PFSK-1 (cell line): ENCODE data around the gene TUBB1.

Source experiments
- FOXP2 ChIP-seq: optimal IDR thresholded peaks from 2 replicates; pipeline ENCODE3; 2011; ENCODE audit warnings: borderline replicate concordance, control low read depth, inconsistent platforms; ENCODE audit not compliant: insufficient read depth; ENCODE audit errors: extremely low read length, extremely low read depth
- POLR2AphosphoS5 ChIP-seq: IDR thresholded peaks from 2 replicates; pipeline ENCODE4 v1.6.1; 2012; ENCODE audit warnings: low read depth, mild to moderate bottlenecking, control low read depth, low read length, moderate library complexity
- REST ChIP-seq, 2 experiments: IDR thresholded peaks; 2 replicates each; pipeline versions ENCODE4 v1.6.1 to v1.8.0; 2011 to 2012; ENCODE audit warnings: low read depth in 2 of 2, low read length in 2 of 2, control low read depth in 1 of 2, inconsistent platforms in 1 of 2, mild to moderate bottlenecking in 1 of 2, moderate library complexity in 1 of 2; ENCODE audit not compliant: insufficient read depth in 1 of 2
- SIN3A ChIP-seq: IDR thresholded peaks from 2 replicates; pipeline ENCODE4 v1.6.1; 2012; ENCODE audit warnings: mild to moderate bottlenecking, low read length, moderate library complexity, borderline replicate concordance; ENCODE audit not compliant: insufficient read depth
- TAF1 ChIP-seq: IDR thresholded peaks from 2 replicates; pipeline ENCODE4 v1.6.1; 2012; ENCODE audit warnings: low read length, control low read depth, borderline replicate concordance; ENCODE audit not compliant: insufficient read depth

DNA sequence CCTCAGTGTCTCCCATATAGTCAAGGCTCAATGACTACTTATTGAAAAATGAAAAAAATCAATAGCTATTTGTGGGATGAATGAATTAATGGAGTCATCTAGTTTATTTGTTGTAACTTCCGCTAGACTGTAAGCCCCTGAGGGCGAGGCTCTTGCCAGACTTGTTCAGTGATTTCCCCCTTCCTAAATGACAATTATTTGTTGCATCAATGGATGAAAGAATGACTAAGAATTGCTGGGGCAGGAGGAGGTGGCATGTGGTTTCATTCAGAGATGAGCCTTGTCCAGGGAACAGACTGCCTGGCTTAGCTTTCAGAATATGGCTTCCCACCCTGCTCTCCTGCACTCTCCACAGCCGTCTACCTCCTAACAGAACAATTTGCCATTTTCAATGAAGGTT is 24.5 kb downstream of the TUBB1 start:
- peak; percentile 51; the same call in 1 of the 2 replicates for TF ChIP-seq SIN3A
- TF ChIP-seq TAF1, result 0 out of 2 replicates have a peak, but pooled peaks have one; percentile 45
- TF ChIP-seq POLR2AphosphoS5, result peak; percentile 52
- no peak for TF ChIP-seq FOXP2
- TF ChIP-seq REST (IDR thresholded peaks at IDR 0.05; ENCODE audit: insufficient read depth in 1 of 2, low read depth in 2 of 2, low read length in 2 of 2), result no peak
